Renal pelvis (tissue), 4 donors: ENCODE measurements around the gene PDIA6. TPM values are rescaled to one million over a fixed set of nuclear protein-coding genes. Genes with fewer than 3 reads are reported as not detected.
"Not testable (repeated sequence)": the region's sequence is repeated elsewhere in the genome, so short reads cannot be mapped to it uniquely, and the experiment has no call there.

ENCODE experiments used
- DNase-seq: peaks from one replicate; pipeline ENCODE4 v3.0.0-alpha.2; 2013
- polyA plus RNA-seq, 3 donors: library from polyadenylated mRNA; unstranded; fragments of 120-200 nt; gene quantifications; one replicate each; pipeline ENCODE4 v1.2.1, GENCODE V29; 2013; ENCODE audit not compliant: insufficient read length in 3 of 3

The PDIA6 gene
- polyA plus RNA-seq, 3 donors: 330 to 372 (median 332) TPM

DNA sequence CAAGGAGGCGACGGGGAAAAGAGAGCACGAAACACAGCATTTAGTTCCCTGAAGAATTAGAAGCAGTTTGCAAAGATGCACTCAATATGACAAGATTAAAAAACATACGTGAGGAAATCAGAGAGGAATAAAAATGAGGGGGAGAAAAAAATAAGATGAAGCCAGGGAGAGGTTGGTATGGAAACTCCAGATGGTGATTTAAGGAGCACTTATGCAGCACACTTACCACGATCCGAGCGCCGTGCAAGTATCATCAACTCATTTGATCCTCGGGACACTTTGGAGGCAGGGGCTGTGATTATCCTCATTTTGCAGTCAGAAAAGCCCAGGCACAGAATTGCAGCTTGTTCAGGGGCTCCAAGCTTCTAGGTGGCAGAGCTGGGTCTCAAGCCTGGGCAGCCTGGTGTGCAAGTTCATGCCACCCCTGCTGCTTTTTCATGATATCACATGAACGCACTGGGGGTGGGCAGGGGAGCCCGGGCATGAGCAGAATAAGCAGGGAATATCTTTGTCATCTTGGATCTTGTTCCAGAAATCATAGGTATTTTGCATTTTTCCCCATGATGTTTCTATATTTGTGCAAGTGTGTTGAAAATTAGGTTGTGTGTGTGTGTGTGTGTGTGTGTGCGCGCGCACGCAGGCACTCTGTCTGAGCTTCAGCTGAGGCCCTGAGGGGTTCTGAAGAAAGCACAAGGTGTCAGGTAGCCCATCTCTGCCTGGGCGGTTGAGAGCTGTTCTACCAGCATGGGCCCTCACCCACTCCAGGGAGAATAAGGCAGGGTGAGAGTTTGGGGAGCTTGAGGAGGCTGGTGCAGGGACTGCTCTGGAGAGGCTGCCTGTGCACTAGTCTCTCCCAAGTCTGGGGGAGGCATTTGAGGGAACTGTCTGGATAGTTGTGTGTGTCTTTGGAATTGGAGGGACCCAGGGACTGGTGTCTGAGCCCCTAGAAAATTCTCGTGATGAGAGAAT lies 25.0 kb upstream of the PDIA6 start:
- DNase-seq: no peak

- no peak for DNase-seq
These were observed 22.7 kb upstream of the PDIA6 start for GRCh38 chr2:10835052-10835970.

DNA sequence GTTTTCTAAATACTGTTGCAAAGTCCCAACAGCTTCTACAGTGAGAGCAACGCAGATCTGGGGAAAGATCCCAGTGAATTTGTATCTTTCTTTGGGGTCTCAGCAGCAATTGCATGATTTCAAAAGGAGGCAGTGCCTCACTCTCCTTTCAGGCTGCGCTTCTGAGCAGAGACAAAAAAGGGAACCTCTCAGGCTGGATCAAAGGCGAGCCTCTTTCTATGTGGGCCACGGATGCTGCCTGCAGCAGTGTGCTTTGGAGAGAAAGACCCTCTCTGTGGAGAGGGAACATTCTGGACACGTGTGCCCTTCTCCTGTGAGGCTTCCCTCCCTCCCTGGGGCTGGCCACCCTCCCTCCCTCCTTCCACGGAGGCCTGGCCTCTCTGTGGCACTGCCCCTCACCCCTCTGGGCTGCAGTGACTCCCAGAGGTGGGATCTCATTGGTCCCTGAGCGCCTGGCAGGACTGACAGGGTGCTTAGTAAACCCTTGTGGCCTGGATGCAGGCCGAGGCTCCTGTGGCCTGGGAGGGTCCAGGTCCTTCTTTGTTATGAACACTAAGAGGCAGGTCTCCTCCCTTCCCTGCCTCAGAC lies 21.6 kb upstream of the PDIA6 start:
- DNase-seq: no peak

DNA sequence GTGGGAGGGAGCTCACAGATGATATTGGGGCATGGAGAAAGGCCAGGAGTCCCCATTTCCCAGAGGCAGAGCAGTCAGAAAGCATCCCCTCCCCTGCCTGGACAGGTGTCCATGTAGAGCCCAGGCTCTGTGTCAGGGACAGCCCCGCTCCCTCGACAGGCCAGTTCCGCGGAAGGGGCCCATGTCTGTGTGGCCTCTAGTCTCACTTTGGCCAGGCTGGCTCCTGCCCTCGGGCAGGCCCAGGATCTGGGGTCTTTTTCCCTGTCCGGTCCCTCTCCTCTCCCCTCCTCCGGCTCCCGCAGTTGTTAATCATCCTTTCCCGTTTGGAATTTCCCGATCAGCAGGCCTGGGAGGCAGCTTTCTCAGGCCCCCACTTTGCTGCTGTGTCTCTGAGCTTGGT lies 20.4 kb upstream of the PDIA6 start:
- DNase-seq: no peak

- peak; percentile 79 for DNase-seq
These were observed 19.8 kb upstream of the PDIA6 start for GRCh38 chr2:10832203-10832936.

DNA sequence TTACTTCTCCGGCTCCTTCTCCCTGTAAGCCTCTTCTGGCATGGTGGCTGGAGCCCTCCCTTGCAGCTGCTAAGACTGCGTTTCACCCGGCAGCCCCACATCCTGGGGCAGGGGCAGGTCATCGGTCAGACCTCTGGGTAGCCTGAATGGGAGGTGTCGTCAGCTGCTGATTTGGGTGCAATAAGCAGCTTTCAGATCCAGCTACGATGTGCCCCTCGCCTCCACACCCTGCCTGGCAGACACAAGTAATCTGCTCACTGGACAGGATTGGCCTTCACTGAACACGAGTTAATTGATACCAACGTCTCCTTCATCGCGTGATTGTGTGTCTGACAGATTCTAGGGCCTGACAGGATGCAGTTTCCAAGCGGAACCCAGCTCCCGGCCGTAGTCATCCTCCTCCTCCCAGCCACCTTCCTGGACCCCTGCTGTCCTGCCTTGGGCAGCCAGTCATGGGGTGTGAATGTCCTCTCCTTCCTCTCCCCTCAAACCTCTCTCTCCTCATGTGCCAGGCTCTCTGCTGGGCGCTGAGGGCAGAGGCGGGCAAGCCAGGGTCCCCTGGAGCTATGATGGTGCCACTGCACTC lies 18.9 kb upstream of the PDIA6 start:
- DNase-seq: no peak

DNA sequence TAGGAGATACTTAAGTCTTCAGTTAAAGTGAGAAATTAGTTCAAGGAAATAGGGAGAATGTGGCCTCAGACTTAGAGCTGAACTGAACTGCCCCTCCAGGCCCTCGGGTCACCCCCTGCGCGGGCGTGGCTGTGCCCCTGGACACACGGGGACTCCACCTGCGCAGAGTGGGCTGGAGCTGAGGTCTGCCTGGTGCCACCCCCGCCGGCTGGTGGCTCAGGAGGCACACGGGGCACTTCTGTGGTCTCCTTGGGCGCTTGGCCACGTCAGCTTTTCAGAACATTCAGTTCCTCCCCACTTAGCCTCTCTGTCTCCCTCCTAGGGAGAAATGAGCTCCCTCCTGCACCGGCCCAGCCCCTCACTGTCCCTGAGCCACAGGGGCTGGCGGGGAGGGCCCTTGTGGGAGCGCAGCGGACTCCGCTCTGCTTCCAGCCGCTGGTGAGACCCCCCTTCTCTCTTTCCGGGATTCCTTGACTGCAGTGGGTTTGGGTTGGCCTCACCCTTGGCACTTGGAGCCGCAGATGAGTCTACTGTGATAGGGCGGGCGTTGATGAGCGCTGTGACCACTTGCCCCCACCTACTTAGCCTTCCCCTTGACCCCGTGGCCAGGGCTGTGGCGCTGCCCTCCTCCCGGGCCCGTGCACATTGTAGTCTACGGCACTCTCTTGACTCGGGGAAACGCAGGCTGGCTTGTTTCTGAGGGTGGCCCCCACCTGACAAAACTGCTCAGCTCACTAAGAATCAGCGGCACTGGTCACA lies 18.2 kb upstream of the PDIA6 start:
- DNase-seq: no peak

- DNase-seq: no peak
These were observed 17.6 kb upstream of the PDIA6 start for GRCh38 chr2:10830203-10830602.

DNA sequence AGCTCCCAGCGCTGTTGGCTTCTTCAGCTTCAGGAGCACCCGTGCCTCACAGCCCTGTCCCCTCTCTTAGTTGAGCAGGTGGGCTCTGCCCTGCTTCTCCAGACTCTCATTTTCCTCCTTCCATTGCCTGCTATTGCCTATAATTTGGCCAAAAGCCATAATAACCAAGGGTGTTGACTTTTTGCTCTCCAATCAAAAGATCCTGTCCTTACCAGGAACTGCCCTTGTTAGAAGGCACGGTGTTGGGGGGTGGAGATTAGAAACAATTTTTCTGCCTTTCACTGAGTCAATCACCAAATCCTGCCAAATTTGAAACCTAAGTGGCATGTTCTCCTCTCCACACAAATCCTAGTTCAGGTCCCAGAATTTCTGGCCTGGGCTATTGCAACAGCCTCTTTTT lies 16.7 kb upstream of the PDIA6 start:
- DNase-seq: no peak

DNA sequence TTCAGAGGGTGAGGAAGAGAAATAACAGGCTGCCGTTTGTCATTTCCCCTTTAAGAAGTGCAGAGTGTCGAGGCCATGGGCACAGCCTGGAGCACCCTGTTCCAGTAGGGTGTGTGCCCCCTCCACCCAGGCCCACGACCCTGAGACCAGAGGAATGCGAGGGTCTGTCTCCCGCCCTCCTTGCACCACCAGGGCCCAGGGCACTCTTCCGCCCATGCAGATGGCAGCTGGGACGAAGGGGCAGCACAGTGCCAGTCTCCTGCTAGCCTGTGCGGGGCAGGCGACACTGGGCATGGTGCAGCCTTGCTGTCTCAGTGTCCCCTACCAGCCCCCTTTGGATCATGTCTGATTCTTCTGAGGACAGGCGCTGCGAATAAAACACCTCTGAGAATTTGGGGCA lies 15.8 kb upstream of the PDIA6 start:
- no peak for DNase-seq

- DNase-seq: no peak
These were observed 14.0 kb upstream of the PDIA6 start for GRCh38 chr2:10826625-10827024.

GRCh38 chr2:10826026-10826425 lies 13.4 kb upstream of the PDIA6 start:
- DNase-seq: no peak

DNA sequence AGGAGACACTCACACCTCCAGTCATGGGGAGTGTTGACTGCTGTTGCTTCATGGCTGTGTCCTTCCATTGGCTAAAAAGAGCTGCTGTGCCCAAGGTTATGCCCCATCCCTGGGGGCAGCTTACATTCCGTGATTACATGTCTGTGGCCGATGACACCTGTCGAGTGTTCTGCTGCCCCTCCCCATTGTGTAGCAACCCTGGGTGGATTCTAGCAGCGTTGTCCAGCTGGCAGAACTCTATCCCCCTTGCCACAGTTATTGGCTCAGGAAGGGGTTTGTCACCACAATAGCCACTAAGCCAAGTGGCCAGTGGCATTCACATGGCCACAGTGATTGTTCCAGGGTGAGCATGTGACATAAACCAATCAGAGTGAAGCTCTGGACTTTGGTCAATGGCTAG lies 11.6 kb upstream of the PDIA6 start:
- DNase-seq: no peak

- no peak for DNase-seq
These were observed 8.6 kb upstream of the PDIA6 start for GRCh38 chr2:10820978-10821695.

GRCh38 chr2:10820562-10820961 lies 8.0 kb upstream of the PDIA6 start:
- DNase-seq: no peak

- DNase-seq: no peak
These were observed 7.2 kb upstream of the PDIA6 start for GRCh38 chr2:10819714-10820314.

GRCh38 chr2:10818984-10819383 lies 6.4 kb upstream of the PDIA6 start:
- DNase-seq: no peak

- not testable (repeated sequence) for DNase-seq
These were observed 5.7 kb upstream of the PDIA6 start for GRCh38 chr2:10818305-10818704.

DNA sequence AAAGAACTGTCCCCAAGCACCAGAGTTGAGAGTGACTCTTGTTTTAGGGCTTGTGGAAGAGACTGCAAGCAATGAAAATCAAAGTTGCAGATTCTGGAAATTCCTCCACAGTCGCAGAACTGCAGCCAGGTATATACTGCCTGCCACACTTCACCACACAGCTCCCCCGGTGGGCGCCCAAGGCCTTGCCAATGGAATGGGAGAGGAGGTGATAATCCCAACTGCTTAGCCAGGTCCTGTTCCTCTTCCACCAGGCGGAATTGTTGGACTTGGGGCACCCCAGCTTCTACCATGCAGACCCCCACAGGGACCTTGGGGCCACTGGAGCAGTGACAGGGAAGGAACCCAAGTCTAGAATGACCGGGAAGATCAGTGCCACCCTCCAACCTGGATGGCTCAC lies 4.8 kb upstream of the PDIA6 start:
- DNase-seq: no peak
